Measurements from ENCODE around the gene BOK.

DNA sequence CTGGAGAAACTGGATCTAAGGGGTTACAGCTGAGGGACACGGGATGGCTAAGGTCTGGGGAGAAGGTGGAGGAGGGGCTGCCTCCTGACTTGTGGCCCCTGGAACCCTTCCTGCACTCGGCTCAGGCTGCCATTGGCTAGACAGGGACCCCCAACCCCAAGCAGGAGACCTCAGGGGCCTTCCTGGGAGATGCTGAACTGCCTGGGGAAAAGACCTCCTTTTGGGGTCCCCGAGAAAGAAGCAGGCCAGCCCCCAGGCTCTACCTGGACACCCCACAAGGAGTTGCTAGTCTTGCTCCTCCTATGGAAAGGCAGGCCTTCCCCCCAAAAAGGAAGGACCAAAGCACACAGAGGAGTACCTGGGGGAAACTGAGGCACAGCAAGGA, 10.1 kb upstream of the BOK start:
- TF ChIP-seq POLR2A (IDR thresholded peaks at IDR 0.05): no peak
- TF ChIP-seq, protein P1, sequence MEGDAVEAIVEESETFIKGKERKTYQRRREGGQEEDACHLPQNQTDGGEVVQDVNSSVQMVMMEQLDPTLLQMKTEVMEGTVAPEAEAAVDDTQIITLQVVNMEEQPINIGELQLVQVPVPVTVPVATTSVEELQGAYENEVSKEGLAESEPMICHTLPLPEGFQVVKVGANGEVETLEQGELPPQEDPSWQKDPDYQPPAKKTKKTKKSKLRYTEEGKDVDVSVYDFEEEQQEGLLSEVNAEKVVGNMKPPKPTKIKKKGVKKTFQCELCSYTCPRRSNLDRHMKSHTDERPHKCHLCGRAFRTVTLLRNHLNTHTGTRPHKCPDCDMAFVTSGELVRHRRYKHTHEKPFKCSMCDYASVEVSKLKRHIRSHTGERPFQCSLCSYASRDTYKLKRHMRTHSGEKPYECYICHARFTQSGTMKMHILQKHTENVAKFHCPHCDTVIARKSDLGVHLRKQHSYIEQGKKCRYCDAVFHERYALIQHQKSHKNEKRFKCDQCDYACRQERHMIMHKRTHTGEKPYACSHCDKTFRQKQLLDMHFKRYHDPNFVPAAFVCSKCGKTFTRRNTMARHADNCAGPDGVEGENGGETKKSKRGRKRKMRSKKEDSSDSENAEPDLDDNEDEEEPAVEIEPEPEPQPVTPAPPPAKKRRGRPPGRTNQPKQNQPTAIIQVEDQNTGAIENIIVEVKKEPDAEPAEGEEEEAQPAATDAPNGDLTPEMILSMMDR (IDR thresholded peaks at IDR 0.05): no peak
